Measurements from ENCODE around the gene ZNF263. TPM values are rescaled to one million over a fixed set of nuclear protein-coding genes. Genes with fewer than 3 reads are reported as not detected.

Gene ZNF263
- 33.6 to 39.7 TPM (median 38.0 TPM) in 5 replicates for total RNA-seq (2022; extraction: Qiagen RNA extraction; ENCODE audit: low read depth)

GRCh38 chr16:3282730-3283542 lies at the start of gene ZNF263:
ZNF263 (plus strand) TSS chr16:3283491; CDS start chr16:3283819, 328 bp downstream.

GRCh38 chr16:3234857-3235561 lies 48.3 kb upstream of the ZNF263 start, which contains the start of gene ZNF200:
ZNF200 (minus strand) TSS chr16:3235158; CDS start chr16:3233755, 1,403 bp downstream.

GRCh38 chr16:3256146-3256865 lies 27.0 kb upstream of the ZNF263 start, which contains the start of gene MEFV:
MEFV (minus strand) TSS chr16:3256633; CDS start chr16:3256587, 46 bp downstream.

GRCh38 chr16:3305109-3306068 lies 22.1 kb downstream of the ZNF263 start, which contains the start of the genes TIGD7 and ZNF75A:
TIGD7 (minus strand) TSS chr16:3305430; CDS start chr16:3300614, 4,816 bp downstream.
ZNF75A (plus strand) TSS chr16:3305497; CDS start chr16:3308429, 2,932 bp downstream.

Other genes starting within 250 kb of the ZNF263 start
- gene BICDL2, start 246.5 kb upstream of the ZNF263 start, total RNA-seq (2022; extraction: Qiagen RNA extraction; ENCODE audit: low read depth): not detected in 5 replicates
- gene MMP25, start 236.9 kb upstream of the ZNF263 start, total RNA-seq (2022; extraction: Qiagen RNA extraction; ENCODE audit: low read depth): 0.79 to 0.99 TPM (median 0.86 TPM) in 5 replicates
- gene IL32, start 217.9 kb upstream of the ZNF263 start, total RNA-seq (2022; extraction: Qiagen RNA extraction; ENCODE audit: low read depth): 17.7 to 35.2 TPM (median 24.4 TPM) in 5 replicates
- not detected in 5 replicates for gene ZSCAN10, start 184.2 kb upstream of the ZNF263 start, total RNA-seq (2022; extraction: Qiagen RNA extraction; ENCODE audit: low read depth)
- 8.6 to 16.6 TPM (median 14.1 TPM) in 5 replicates for gene ZNF205, start 170.9 kb upstream of the ZNF263 start, total RNA-seq (2022; extraction: Qiagen RNA extraction; ENCODE audit: low read depth)
- gene ZNF213, start 148.5 kb upstream of the ZNF263 start, total RNA-seq (2022; extraction: Qiagen RNA extraction; ENCODE audit: low read depth): 5.6 to 15.1 TPM (median 12.6 TPM) in 5 replicates
- gene OR1F1, start 95.3 kb upstream of the ZNF263 start, total RNA-seq (2022; extraction: Qiagen RNA extraction; ENCODE audit: low read depth): 0.32 to 0.76 TPM (median 0.41 TPM) in 5 replicates
- 7.4 to 9.6 TPM (median 8.4 TPM) in 5 replicates for gene ZNF200, start 48.3 kb upstream of the ZNF263 start, total RNA-seq (2022; extraction: Qiagen RNA extraction; ENCODE audit: low read depth)
- gene MEFV, start 26.9 kb upstream of the ZNF263 start, total RNA-seq (2022; extraction: Qiagen RNA extraction; ENCODE audit: low read depth): not detected in 5 replicates
- gene TIGD7, start 21.9 kb downstream of the ZNF263 start, total RNA-seq (2022; extraction: Qiagen RNA extraction; ENCODE audit: low read depth): 0.76 to 2.0 TPM (median 1.4 TPM) in 5 replicates
- 10.2 to 14.2 TPM (median 12.4 TPM) in 5 replicates for gene ZNF75A, start 22.0 kb downstream of the ZNF263 start, total RNA-seq (2022; extraction: Qiagen RNA extraction; ENCODE audit: low read depth)
- gene OR2C1, start 72.4 kb downstream of the ZNF263 start, total RNA-seq (2022; extraction: Qiagen RNA extraction; ENCODE audit: low read depth): not detected in 5 replicates
- gene ZSCAN32, start 117.5 kb downstream of the ZNF263 start, total RNA-seq (2022; extraction: Qiagen RNA extraction; ENCODE audit: low read depth): 10.1 to 16.8 TPM (median 15.4 TPM) in 5 replicates
- gene ZNF174, start 117.7 kb downstream of the ZNF263 start, total RNA-seq (2022; extraction: Qiagen RNA extraction; ENCODE audit: low read depth): 12.6 to 18.1 TPM (median 13.9 TPM) in 5 replicates
- gene ZNF597, start 160.0 kb downstream of the ZNF263 start, total RNA-seq (2022; extraction: Qiagen RNA extraction; ENCODE audit: low read depth): 0.85 to 1.3 TPM (median 0.95 TPM) in 5 replicates
- 42.9 to 53.5 TPM (median 52.2 TPM) in 5 replicates for gene NAA60, start 160.2 kb downstream of the ZNF263 start, total RNA-seq (2022; extraction: Qiagen RNA extraction; ENCODE audit: low read depth)
- not detected in 5 replicates for gene C16orf90, start 212.0 kb downstream of the ZNF263 start, total RNA-seq (2022; extraction: Qiagen RNA extraction; ENCODE audit: low read depth)
- 20.3 to 25.3 TPM (median 21.7 TPM) in 5 replicates for gene CLUAP1, start 217.5 kb downstream of the ZNF263 start, total RNA-seq (2022; extraction: Qiagen RNA extraction; ENCODE audit: low read depth)